Epithelial cell of proximal tubule (primary cell): ENCODE data around the gene APLN. TPM values are rescaled to one million over a fixed set of nuclear protein-coding genes. Genes with fewer than 3 reads are reported as not detected.

Experiments used
- DNase-seq: peaks from one replicate; pipeline ENCODE4 v3.0.0-alpha.2; 2011; ENCODE audit warnings: low read depth
- H3K4me3 ChIP-seq: 2 replicates; pipeline ENCODE4 v1.5.1; 2011; ENCODE audit warnings: low read depth, mild to moderate bottlenecking, low read length
- total RNA-seq: library from RNA; depleted of rRNA; stranded (reverse); fragments of >200 nt; gene quantifications from 2 replicates; pipeline ENCODE4 v1.2.3, GENCODE V29; 2015
- TF ChIP-seq, protein P1 (sequence below): conservative IDR thresholded peaks from 2 replicates; pipeline ENCODE4 v1.5.1; 2012; ENCODE audit warnings: low read depth, mild to moderate bottlenecking, low read length

Gene APLN
- total RNA-seq, 1 donor from 2014 or later, result 1.8 TPM

DNA sequence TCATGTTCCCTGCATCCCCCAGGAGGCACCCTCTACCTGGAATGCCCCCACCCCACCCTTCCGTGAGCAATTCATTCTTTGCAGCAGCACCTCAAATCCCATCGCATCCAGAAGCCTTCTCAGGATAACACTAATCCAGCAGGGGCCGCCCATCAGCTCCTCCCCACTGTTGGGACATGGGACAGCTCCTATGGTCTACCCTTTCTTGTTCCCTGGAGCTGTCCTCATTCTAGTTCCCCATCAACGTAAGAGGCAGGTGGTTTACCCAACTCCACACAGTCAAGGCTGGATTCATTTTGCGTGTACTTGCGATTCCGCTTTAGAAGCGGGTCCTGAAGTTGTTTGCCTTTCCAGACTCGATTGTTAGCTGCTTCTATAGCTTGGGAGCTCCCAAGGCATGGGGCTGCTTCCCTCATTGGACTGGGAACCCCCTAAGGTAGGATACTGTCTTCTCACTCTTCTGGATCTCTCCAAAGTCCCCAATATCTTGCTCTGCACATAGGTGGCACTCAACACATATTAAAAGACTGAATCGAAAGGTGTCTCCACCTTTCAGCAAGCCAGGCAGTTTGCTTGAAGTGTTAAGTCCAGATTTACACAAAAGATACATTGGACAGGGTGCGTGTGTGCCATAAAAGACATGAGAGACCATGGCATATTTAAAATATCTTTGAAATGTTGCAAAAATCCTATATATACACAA is 942 bp upstream of the APLN start:
- TF ChIP-seq, protein P1, sequence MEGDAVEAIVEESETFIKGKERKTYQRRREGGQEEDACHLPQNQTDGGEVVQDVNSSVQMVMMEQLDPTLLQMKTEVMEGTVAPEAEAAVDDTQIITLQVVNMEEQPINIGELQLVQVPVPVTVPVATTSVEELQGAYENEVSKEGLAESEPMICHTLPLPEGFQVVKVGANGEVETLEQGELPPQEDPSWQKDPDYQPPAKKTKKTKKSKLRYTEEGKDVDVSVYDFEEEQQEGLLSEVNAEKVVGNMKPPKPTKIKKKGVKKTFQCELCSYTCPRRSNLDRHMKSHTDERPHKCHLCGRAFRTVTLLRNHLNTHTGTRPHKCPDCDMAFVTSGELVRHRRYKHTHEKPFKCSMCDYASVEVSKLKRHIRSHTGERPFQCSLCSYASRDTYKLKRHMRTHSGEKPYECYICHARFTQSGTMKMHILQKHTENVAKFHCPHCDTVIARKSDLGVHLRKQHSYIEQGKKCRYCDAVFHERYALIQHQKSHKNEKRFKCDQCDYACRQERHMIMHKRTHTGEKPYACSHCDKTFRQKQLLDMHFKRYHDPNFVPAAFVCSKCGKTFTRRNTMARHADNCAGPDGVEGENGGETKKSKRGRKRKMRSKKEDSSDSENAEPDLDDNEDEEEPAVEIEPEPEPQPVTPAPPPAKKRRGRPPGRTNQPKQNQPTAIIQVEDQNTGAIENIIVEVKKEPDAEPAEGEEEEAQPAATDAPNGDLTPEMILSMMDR, result peak; percentile 37
- DNase-seq, result no peak

DNA sequence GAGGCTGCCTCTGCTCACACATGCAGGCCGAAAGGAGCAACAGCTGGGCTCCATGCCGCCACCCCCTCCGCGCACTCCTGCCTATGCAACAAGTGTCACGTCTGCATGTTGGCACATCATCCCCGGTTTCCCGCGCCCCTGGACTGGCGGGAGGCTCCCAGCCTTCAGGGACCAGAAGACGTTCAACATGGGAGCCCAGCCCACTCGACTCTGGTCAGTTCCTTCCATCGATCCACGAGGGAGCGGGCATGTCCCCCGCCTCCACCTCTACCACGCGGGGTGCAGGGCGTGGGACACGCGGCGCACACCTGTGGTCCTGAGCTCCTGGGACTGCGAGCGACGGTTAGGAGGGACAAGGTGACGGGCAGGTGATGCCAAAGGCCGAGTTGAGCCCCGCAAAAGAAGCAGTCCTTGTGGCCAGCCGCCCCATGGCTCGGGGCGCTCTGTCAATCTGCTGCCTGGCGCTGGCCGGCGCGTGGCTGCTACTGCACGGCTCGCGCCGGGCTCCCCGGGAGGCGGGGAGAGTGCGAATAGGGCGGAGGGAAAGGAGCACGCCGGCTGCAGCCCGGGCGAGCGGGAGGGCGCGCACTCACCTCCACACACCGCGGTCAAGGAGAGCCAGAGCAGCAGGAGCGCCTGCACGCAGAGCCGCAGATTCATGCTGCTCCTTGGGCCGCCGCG is 645 bp downstream of the APLN start:
- DNase-seq, result no peak
- TF ChIP-seq, protein P1, result no peak
- peak overlapping the region; percentile 41 for H3K4me3 ChIP-seq

More for the DNA sequence above, 942 bp upstream of the APLN start:
- H3K4me3 ChIP-seq, result no peak overlapping the region

DNA sequence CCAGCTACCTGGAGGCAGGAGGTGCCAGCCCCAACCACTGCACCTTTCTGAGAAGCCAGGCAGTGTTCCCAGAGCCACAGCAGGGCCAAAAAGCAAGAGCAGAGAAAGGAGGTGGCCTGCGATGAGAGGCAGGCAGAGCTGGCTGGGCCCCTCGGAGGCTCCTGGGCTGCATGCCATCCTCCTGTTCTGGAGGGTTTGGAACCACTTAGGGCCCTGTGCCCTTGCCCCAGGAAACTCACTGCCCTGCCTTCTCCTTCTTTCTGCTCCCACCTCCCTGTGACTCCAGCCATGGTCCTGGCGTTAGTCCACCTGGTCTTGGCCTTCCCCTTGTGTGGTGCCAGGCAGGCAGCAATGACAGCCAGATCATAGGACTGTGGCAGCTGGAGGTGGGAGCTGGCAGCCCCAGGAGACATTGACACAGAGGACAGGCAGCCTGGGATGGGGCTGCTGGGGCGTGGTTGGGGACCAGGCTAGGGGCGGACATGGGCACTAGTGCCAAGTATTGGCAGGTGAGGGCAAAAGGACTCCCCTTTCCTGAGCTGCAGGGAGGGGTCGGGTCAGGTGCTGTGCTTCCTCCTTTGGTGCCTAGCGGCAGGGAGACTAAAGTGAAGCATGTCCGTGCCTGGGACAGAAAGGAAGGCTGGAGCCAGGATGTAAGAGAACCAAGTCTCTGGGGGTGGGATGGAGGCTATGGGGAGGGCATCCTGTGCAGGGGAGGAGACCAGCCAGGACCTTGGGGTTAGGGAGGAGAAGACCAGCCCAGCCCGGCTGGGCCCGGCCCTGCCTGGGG is 1.4 kb downstream of the APLN start:
- TF ChIP-seq, protein P1, result no peak
- H3K4me3 ChIP-seq, result no peak overlapping the region
- no peak for DNase-seq

DNA sequence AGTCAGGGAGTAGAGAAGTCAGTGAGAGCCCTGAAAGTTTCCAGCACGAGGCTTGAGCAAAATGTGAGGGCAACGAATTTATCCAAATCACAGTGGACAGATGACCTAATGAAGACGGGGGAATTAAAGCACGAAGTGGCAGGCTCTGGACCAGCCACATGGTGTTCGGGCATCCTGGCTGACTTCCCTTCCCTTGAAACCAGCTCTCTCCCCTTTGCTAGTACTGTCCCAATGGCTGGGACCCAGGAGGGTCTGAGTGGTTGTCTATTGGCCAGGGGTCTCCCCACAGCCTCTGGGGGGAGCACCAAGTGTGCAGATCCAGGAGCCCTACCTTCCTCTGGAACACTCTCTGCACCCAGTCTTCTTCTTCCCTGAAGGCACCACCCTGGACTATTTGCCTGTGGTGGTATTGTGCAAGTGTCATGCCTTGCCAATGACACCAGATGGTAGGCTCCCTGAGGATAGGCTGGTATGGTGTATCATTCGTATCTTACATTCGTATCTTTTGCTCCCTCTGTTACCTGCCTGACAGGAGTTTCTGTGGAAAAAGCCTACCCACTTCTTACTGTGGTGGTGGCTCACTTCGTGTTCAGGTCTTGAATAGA is 2.1 kb downstream of the APLN start:
- no peak overlapping the region for H3K4me3 ChIP-seq
- TF ChIP-seq, protein P1, result no peak
- no peak for DNase-seq

DNA sequence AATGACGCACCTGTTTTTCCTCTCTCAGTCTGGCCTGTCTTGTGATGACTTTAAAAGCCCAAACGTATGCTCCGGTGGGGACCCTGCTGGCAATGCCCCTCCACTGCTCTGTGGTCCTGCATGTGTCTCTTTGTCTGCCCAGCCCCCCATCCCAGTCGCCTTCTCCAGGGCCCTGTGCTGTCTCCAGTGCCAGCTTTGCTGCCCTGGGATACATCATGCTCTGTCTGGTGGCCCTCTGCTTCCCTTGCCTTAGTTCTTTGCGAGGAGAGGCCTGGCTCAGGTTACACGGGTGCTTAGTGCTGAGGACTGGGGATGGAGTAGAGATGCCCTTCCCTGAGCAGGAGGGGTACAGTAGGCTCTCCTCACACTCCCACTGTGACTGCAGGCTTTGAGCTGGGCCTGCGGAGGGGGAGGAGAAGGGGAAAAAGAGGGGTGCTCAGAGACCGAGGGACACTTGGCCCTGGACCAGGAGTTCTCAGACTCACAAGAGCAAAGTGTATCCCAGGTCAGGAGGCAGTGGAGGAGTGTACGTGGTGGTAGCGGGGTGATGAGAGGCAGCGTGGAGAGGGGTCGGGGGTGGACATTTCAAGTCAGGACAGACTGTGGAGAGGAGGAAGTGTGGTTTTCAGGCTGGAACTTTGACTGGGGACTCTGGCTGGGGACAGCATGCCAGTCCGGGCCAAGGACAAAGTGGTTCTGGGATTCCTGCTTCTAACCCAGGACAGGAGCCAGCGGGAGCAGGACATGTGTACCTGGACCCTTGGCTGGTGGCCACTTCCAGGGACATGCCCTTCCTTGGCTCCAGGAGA is 2.8 kb downstream of the APLN start:
- TF ChIP-seq, protein P1, result no peak
- no peak for DNase-seq

DNA sequence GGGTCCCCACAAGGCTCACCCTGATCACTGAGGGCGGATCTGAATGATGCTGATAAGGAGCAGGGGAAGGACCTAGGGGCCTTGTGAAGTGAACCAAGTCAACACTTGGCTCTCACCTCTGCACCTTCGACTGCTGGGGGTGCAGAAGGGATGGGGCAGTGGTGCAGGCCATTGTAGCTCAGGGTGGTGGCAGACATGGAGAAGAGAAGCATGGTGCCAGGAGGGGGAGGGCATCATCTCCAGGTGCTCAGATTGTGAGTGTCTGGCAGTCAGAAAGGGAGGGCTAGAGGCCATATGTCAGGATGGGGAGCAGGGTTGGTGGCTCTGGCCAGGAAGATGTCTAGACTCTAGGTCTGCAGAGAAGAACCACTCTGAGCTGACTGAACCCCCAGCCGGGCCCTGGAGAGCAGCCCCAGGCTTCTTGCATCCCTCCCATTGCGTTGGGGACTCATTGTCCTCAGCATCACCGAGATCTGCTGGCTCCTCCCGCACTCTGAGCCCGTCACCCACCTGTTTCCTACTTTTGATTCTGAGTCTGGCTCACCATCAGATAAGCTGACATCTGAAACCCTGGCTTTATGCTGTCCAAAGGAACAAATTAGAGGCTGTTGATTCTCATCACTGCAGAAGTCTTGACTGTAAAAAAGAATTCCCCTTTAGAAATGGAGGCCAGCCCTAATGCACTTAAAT is 3.8 kb downstream of the APLN start:
- H3K4me3 ChIP-seq, result no peak overlapping the region
- TF ChIP-seq, protein P1, result no peak
- no peak for DNase-seq

More for the DNA sequence above, 2.8 kb downstream of the APLN start:
- no peak overlapping the region for H3K4me3 ChIP-seq
